ENCODE measurements around the gene PROZ. TPM values are rescaled to one million over a fixed set of nuclear protein-coding genes. Genes with fewer than 3 reads are reported as not detected.

PROZ gene
- total RNA-seq, 1 donor from 2014 or later = not detected

DNA sequence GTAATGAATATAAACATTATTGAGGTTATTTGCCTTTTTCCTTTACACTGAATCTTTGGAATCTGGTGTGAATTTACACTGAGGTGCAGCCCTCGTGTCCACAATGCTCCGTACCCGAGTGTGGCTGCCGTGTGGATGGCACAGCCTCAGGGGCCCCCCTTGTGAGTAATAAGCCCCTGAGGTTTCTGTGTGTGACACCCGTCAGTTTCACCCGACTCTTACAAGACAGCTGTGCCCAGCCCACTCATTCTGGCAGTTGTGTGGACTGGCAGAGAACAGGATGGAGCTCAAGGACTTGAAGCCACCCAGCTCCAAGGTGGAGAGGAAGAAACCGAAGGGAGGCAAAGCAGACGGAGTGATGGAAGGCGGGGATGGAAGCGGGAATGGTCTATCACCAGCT is 7.8 kb downstream of the PROZ start:
- TF ChIP-seq, protein P1, sequence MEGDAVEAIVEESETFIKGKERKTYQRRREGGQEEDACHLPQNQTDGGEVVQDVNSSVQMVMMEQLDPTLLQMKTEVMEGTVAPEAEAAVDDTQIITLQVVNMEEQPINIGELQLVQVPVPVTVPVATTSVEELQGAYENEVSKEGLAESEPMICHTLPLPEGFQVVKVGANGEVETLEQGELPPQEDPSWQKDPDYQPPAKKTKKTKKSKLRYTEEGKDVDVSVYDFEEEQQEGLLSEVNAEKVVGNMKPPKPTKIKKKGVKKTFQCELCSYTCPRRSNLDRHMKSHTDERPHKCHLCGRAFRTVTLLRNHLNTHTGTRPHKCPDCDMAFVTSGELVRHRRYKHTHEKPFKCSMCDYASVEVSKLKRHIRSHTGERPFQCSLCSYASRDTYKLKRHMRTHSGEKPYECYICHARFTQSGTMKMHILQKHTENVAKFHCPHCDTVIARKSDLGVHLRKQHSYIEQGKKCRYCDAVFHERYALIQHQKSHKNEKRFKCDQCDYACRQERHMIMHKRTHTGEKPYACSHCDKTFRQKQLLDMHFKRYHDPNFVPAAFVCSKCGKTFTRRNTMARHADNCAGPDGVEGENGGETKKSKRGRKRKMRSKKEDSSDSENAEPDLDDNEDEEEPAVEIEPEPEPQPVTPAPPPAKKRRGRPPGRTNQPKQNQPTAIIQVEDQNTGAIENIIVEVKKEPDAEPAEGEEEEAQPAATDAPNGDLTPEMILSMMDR (IDR thresholded peaks at IDR 0.05; ENCODE audit: insufficient read depth, low read length, severe bottlenecking) = no peak
- H3K36me3 ChIP-seq (ENCODE audit: control insufficient read depth, insufficient read depth, low read length) = no peaks in the 10 kb centered on the region
- FAIRE-seq = no peak
- H3K4me3 ChIP-seq (ENCODE audit: low read depth, low read length) = no peak overlapping the region
- DNase-seq (ENCODE audit: low read depth) = no peak
- peaks cover 7% of the 10 kb centered on the region for H3K27me3 ChIP-seq (ENCODE audit: control insufficient read depth, insufficient read depth, low read length)

DNA sequence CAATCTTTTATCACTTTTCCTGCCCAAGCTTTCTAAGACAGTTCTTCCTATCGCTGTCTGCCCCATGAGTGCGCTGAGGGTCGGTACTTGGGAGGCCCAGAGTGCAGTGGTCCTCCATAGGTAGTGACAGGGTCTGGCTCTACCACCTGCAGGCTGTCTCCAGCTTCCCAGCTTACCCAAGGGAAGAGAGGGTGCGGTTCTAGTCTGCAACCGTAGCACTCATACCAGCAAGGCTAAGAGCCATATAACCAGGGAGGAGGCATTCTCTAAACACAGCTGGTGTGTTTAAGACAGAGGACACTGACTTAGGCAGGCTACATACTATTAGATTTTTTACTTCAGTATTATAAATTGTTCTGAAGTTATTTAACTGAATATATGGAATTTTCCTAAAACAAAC is 8.2 kb downstream of the PROZ start:
- Histone ChIP-seq H3K4me3 (ENCODE audit: low read depth, low read length) (no peak overlapping the region), H3K36me3 (ENCODE audit: control insufficient read depth, insufficient read depth, low read length) (no peaks in the 10 kb centered on the region), H3K27me3 (ENCODE audit: control insufficient read depth, insufficient read depth, low read length) (peaks cover 4% of the 10 kb centered on the region)
- no peak for DNase-seq (ENCODE audit: low read depth)
- no peak for FAIRE-seq
- TF ChIP-seq, protein P1 (IDR thresholded peaks at IDR 0.05; ENCODE audit: insufficient read depth, low read length, severe bottlenecking) = no peak

DNA sequence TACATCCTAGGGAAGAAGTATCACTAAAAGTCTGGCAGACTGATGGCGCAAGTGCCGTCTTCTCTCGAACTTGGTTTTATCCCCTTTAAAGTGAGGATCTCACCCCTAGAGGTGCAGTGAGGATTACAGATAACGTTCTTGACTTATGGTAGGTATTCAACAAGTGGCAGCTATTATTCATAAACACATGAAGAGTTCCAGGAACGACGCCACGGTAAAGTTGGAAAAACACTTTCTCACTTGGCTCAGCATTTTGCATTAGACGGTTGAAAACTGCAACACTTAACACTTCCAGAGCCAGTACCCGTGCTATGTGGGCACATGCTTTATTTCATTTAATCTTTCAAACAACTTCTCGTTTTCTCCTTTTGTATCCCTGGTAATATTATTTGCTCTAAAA is 8.7 kb downstream of the PROZ start:
- Histone ChIP-seq H3K27me3 (ENCODE audit: control insufficient read depth, insufficient read depth, low read length) (peaks cover 4% of the 10 kb centered on the region), H3K4me3 (ENCODE audit: low read depth, low read length) (no peak overlapping the region), H3K36me3 (ENCODE audit: control insufficient read depth, insufficient read depth, low read length) (no peaks in the 10 kb centered on the region)
- DNase-seq (ENCODE audit: low read depth) (no peak), FAIRE-seq (no peak)
- TF ChIP-seq, protein P1 (IDR thresholded peaks at IDR 0.05; ENCODE audit: insufficient read depth, low read length, severe bottlenecking) = no peak

DNA sequence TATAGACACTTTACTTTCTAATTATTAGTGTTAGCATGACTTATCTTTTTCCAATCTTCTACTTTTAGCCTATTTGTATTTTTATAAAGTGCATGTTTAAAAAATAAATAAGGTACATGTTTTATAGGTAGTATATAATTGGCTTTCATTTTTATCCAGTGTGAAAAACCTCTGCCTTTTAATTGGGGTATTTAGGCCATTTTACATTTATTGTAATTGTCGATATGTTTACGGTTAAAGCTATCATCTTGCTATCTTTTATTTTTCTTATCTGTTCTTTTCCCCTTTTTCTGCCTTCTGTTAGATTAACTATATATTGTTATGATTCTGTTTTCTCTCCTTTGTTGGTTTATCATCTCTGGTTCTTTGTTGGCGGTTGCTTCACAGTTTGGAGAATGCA is 9.1 kb downstream of the PROZ start:
- peaks cover 4% of the 10 kb centered on the region for H3K27me3 ChIP-seq (ENCODE audit: control insufficient read depth, insufficient read depth, low read length)
- no peak overlapping the region for H3K4me3 ChIP-seq (ENCODE audit: low read depth, low read length)
- no peaks in the 10 kb centered on the region for H3K36me3 ChIP-seq (ENCODE audit: control insufficient read depth, insufficient read depth, low read length)
- TF ChIP-seq, protein P1 (IDR thresholded peaks at IDR 0.05; ENCODE audit: insufficient read depth, low read length, severe bottlenecking) = no peak
- FAIRE-seq (no peak), DNase-seq (ENCODE audit: low read depth) (no peak)

DNA sequence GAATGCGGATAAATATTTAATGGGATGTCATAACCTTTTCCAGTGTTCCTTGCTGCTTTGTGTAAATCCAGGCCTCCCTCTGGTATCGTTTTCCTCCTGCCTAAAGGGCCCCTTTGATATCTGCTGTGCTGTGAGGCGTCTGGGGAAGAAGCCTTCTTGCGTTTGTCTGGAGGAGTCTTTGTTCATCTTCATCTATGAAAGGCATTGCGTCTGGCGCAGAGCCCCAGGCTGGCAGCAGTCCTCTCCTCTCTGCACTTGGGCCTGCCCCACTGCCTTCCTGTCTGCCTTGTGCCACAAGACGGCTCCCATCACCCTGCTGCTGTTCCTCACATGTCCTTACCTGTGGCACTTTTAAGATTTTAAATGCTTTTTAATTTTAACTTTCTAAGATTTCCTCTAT is 9.8 kb downstream of the PROZ start:
- no peak for FAIRE-seq
- TF ChIP-seq, protein P1 (IDR thresholded peaks at IDR 0.05; ENCODE audit: insufficient read depth, low read length, severe bottlenecking) = no peak
- no peak overlapping the region for H3K4me3 ChIP-seq (ENCODE audit: low read depth, low read length)

More for the DNA sequence above, 9.8 kb downstream of the PROZ start:
- Histone ChIP-seq H3K27me3 (ENCODE audit: control insufficient read depth, insufficient read depth, low read length) (peaks cover 2% of the 10 kb centered on the region), H3K36me3 (ENCODE audit: control insufficient read depth, insufficient read depth, low read length) (no peaks in the 10 kb centered on the region)
- DNase-seq (ENCODE audit: low read depth) = no peak

Data from bronchial epithelial cell (primary cell).